ENCODE results near the gene P2RX6. TPM values are rescaled to one million over a fixed set of nuclear protein-coding genes. Genes with fewer than 3 reads are reported as not detected.

The P2RX6 gene
- total RNA-seq, 2 experiments from 2014 or later = 0.22 to 0.25 TPM

DNA sequence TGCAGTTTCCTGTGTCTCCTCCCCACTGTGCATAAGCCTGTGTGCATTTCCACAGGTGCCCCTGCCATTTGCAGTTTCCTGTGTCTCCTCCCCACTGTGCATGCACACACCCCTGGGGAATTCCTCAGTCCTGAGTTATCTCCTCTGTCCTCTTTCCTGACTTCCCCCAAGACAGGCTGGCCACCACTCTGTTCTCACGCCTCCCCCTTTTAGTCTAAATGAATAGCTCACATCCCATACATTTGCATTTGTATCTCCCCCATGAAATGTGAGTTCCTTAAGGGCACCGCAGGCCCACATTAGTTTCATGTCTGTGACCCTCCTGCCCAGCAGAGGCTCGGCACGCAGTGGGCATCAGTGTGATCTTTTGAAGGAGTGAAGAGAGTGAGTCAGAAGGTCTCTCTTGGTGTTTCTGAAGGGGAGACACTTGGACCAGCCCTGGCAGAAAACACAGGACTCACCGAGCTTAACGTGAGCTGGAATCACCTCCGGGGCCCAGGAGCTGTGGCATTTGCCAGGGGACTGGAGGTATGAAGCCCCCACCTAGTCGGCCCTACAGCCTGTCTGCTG lies 37.0 kb downstream of the P2RX6 start:
- TF ChIP-seq, protein P1, sequence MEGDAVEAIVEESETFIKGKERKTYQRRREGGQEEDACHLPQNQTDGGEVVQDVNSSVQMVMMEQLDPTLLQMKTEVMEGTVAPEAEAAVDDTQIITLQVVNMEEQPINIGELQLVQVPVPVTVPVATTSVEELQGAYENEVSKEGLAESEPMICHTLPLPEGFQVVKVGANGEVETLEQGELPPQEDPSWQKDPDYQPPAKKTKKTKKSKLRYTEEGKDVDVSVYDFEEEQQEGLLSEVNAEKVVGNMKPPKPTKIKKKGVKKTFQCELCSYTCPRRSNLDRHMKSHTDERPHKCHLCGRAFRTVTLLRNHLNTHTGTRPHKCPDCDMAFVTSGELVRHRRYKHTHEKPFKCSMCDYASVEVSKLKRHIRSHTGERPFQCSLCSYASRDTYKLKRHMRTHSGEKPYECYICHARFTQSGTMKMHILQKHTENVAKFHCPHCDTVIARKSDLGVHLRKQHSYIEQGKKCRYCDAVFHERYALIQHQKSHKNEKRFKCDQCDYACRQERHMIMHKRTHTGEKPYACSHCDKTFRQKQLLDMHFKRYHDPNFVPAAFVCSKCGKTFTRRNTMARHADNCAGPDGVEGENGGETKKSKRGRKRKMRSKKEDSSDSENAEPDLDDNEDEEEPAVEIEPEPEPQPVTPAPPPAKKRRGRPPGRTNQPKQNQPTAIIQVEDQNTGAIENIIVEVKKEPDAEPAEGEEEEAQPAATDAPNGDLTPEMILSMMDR (IDR thresholded peaks at IDR 0.05) = no peak
- Mint-ChIP-seq H3K27ac (no peak overlapping the region), H3K27me3 (peaks cover 5% of the 10 kb centered on the region), H3K4me3 (no peak overlapping the region), H3K9me3 (no peaks in the 10 kb centered on the region), H3K36me3 (ENCODE audit: low read depth) (no peaks in the 10 kb centered on the region), H3K4me1 (ENCODE audit: low read depth) (peaks cover 10% of the 10 kb centered on the region)
- intact Hi-C loops (cut with micrococcal nuclease) = no loop called here
- DNase-seq (no peak), ATAC-seq (no peak)
- CTCF ChIA-PET = no interaction called here
- POLR2A ChIA-PET = no interaction called here

DNA sequence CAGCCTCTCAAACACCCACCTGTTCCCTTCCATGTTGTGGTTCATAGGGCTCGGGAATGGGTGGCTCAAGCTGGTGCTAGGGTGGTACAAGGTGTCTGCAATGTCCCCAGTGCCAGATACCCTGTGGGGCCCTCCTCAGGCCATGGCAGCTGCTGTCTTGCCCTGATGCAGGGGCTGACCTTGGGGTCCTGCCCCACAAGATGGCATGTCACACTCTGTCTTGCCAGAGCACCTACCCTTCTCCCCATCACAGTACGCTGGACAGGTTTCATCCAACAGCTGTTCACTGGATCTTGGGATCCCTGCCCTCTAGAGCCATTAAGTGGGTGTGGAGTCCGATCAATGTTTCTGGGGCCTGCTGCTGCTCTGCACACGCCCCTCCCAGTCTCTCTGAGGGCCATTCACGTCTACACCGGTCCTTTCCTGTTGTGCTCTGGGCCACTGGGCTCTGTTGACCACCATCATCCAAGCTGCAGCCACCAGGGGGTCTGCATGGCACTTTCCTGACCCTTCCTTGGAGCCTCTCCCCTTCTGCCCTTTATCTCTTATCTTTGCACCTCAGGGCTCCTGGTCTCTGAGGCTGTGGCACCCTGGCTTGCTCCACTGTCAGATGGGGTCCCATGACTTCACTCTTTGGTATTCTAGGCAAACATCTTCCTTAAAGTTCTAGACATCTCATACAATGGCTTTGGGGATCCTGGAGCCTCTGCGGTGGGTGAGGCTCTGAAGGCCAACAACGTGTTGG lies 37.9 kb downstream of the P2RX6 start:
- H3K4me1 Mint-ChIP-seq (ENCODE audit: low read depth) = peaks cover 10% of the 10 kb centered on the region
- POLR2A ChIA-PET = no interaction called here

GRCh38 chr22:21054046-21054713 lies 39.2 kb downstream of the P2RX6 start:
- intact Hi-C loops (cut with micrococcal nuclease) = no loop called here
- H3K27me3 Mint-ChIP-seq = peaks cover 5% of the 10 kb centered on the region
- DNase-seq (no peak), ATAC-seq (no peak)
- no peak overlapping the region for H3K27ac Mint-ChIP-seq
- ChIA-PET CTCF (no interaction called here), POLR2A (no interaction called here)
- peaks cover 10% of the 10 kb centered on the region for H3K4me1 Mint-ChIP-seq (ENCODE audit: low read depth)
- no peak overlapping the region for H3K4me3 Mint-ChIP-seq
- no peaks in the 10 kb centered on the region for H3K9me3 Mint-ChIP-seq
- TF ChIP-seq, protein P1 (IDR thresholded peaks at IDR 0.05) = no peak
- no peaks in the 10 kb centered on the region for H3K36me3 Mint-ChIP-seq (ENCODE audit: low read depth)

More for the DNA sequence above, 37.9 kb downstream of the P2RX6 start:
- Mint-ChIP-seq H3K36me3 (ENCODE audit: low read depth) (no peaks in the 10 kb centered on the region), H3K27ac (no peak overlapping the region), H3K4me3 (no peak overlapping the region), H3K27me3 (peaks cover 5% of the 10 kb centered on the region), H3K9me3 (no peaks in the 10 kb centered on the region)
- TF ChIP-seq, protein P1 (IDR thresholded peaks at IDR 0.05) = no peak
- intact Hi-C loops (cut with micrococcal nuclease) = no loop called here
- ATAC-seq = no peak
- DNase-seq = no peak
- CTCF ChIA-PET = no interaction called here

- POLR2A ChIA-PET = interaction anchor here (0.6 kb wide), 1 partner anchor 8 kb away, joined by 3 read pairs; no protein-coding TSS in a partner anchor
- CTCF ChIA-PET = interaction anchor here (1.0 kb wide), 1 partner anchor 271 kb away, joined by 3 read pairs; no protein-coding TSS in a partner anchor
- H3K27me3 Mint-ChIP-seq = peaks cover 5% of the 10 kb centered on the region
- no peak overlapping the region for H3K27ac Mint-ChIP-seq
- H3K9me3 Mint-ChIP-seq = no peaks in the 10 kb centered on the region
- TF ChIP-seq, protein P1 (IDR thresholded peaks at IDR 0.05) = no peak
- ATAC-seq (no peak), DNase-seq (no peak)
- H3K4me3 Mint-ChIP-seq = no peak overlapping the region
- peaks cover 10% of the 10 kb centered on the region for H3K4me1 Mint-ChIP-seq (ENCODE audit: low read depth)
- intact Hi-C loops (cut with micrococcal nuclease) = no loop called here
- H3K36me3 Mint-ChIP-seq (ENCODE audit: low read depth) = no peaks in the 10 kb centered on the region
These were observed 40.0 kb downstream of the P2RX6 start for GRCh38 chr22:21054714-21055563.

All from activated CD8-positive, alpha-beta T cell treated with anti-CD3 and anti-CD28 coated beads for 36 hours (primary cell).